Transverse colon (tissue), 4 donors: ENCODE measurements around the gene LPCAT3. TPM values are rescaled to one million over a fixed set of nuclear protein-coding genes. Genes with fewer than 3 reads are reported as not detected.

ENCODE experiments used
- DNase-seq: peaks from one replicate; pipeline ENCODE4 v3.0.0-alpha.2; 2019
- H3K27ac ChIP-seq, 4 donors: fragments of 200-600 bp; sonication (generic); 2 replicates each; pipeline ENCODE4 v1.5.1; 2016 to 2018; ENCODE audit warnings: inconsistent platforms in 4 of 4
- H3K27me3 ChIP-seq: fragments of 200-600 bp; sonication (generic); 2 replicates; pipeline ENCODE4 v1.5.1; 2017; ENCODE audit warnings: inconsistent platforms
- H3K36me3 ChIP-seq, 4 donors: fragments of 200-600 bp; sonication (generic); 2 replicates each; pipeline ENCODE4 v1.5.1; 2017 to 2019; ENCODE audit warnings: inconsistent platforms in 4 of 4
- H3K4me1 ChIP-seq, 4 donors: fragments of 200-600 bp; sonication (generic); 2 replicates each; pipeline ENCODE4 v1.5.1; 2017 to 2020; ENCODE audit warnings: inconsistent platforms in 4 of 4
- H3K4me3 ChIP-seq, 4 donors: fragments of 200-600 bp; sonication (generic); 1 replicate in 1 of 4; 2 replicates in 3 of 4; pipeline versions ENCODE4 v1.5.1 to v1.6.1; 2017 to 2019; ENCODE audit warnings: inconsistent platforms in 4 of 4
- H3K9me3 ChIP-seq, 2 donors: fragments of 200-600 bp; sonication (generic); 2 replicates each; pipeline ENCODE4 v1.5.1; 2017 to 2019; ENCODE audit warnings: inconsistent platforms in 2 of 2
- CTCF ChIP-seq, 5 experiments: fragments of 200-600 bp in 3 of 5; fragments of 450-650 bp in 2 of 5; sonication (generic) in 3 of 5; IDR thresholded peaks; 1 replicate in 2 of 5; 2 replicates in 3 of 5; pipeline ENCODE4 v1.5.1; 2016 to 2017; ENCODE audit warnings: antibody characterized with exemption in 5 of 5, inconsistent platforms in 3 of 5, mild to moderate bottlenecking in 2 of 5, moderate library complexity in 1 of 5
- EP300 ChIP-seq: sonication (generic); formaldehyde crosslinking; IDR thresholded peaks from one replicate; pipeline ENCODE4 v1.6.1; 2017; ENCODE audit warnings: antibody characterized with exemption, low read depth
- POLR2A ChIP-seq: fragments of 450-650 bp; IDR thresholded peaks from one replicate; pipeline ENCODE4 v1.6.1; 2016; ENCODE audit warnings: antibody characterized with exemption, mild to moderate bottlenecking, moderate library complexity
- POLR2AphosphoS5 ChIP-seq, 3 donors: sonication (generic); formaldehyde crosslinking; IDR thresholded peaks; one replicate each; pipeline ENCODE4 v1.6.1; 2016; ENCODE audit warnings: antibody characterized with exemption in 3 of 3
- WGBS, 2 donors: methylation state at CpG; one replicate each; pipeline ENCODE4 v1.1.5; 2018; ENCODE audit warnings: low coverage in 1 of 2; 5-methylcytosine and 5-hydroxymethylcytosine counted together
- in situ Hi-C, 4 donors: fragments of 200-750 bp; cut with MboI; loops; one replicate each; pipeline versions ENCODE4 v1.15.0 to v1.15.1; 2017; ENCODE audit warnings: low sequenced_read_pairs in 3 of 4, low pct_ligation_motif_present in 1 of 4, low pct_unique_long_range_greater_than_20kb in 1 of 4
- intact Hi-C: fragments of 100-400 bp; cut with DNase I; formaldehyde crosslinking; loops from one replicate; pipeline ENCODE4 v1.15.1; 2023; ENCODE audit warnings: low total_unique reads
- total RNA-seq, 4 donors: library from RNA; depleted of rRNA; stranded (reverse); fragments of >200 nt; gene quantifications; one replicate each; pipeline ENCODE4 v1.1.0, GENCODE V29; 2016

The LPCAT3 gene
- total RNA-seq, 4 donors from 2014 or later: 56.1 to 271 (median 111) TPM

- Histone ChIP-seq H3K9me3 (no peaks in the 10 kb centered on the region), H3K27me3 (no peaks in the 10 kb centered on the region), H3K4me3 (no peak overlapping the region), H3K27ac (no peak overlapping the region), H3K4me1 (peaks cover 0 to 3% (median 0%) of the 10 kb centered on the region in 4 donors), H3K36me3 (peaks cover 0 to 42% (median 18%) of the 10 kb centered on the region in 4 donors)
- DNase-seq: no peak
- intact Hi-C loops (no loop called here), in situ Hi-C loops (no loop called here)
- no peak for TF ChIP-seq POLR2AphosphoS5 (IDR thresholded peaks at IDR 0.05)
- no peak for TF ChIP-seq CTCF (IDR thresholded peaks at IDR 0.05)
- TF ChIP-seq POLR2A: no peak
- no peak for TF ChIP-seq EP300
Measured at GRCh38 chr12:6980740-6981139, 37.5 kb downstream of the LPCAT3 start.

DNA sequence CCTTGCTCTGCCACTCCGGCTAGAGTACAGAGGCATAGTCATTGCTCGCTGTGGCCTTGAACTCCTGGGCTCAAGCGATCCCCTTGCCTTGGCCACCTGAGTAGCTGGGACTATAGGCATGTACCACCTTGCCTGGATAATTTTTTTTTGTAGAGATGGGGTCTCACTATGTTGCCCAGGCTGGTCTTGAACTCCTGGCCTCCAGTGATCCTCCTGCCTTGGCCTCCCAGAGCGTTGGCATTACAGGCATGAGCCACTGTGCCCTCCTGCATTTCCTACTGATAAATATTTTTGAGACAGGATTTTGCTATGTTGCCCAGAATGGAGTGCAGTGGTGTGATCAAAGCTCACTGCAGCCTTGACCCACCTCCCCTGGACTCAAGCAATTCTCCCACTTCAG lies 38.2 kb downstream of the LPCAT3 start:
- in situ Hi-C loops: no loop called here
- intact Hi-C loops: no loop called here
- H3K27ac ChIP-seq: no peak overlapping the region
- DNase-seq: no peak
- WGBS, 2 donors: 88 to 91% methylated on average over 3 to 4 of the region's 4 CpGs
- H3K9me3 ChIP-seq: no peaks in the 10 kb centered on the region
- H3K36me3 ChIP-seq: peaks cover 0 to 49% (median 20%) of the 10 kb centered on the region in 4 donors
- H3K4me1 ChIP-seq: no peaks in the 10 kb centered on the region
- TF ChIP-seq POLR2A (no peak), CTCF (IDR thresholded peaks at IDR 0.05) (no peak), POLR2AphosphoS5 (IDR thresholded peaks at IDR 0.05) (no peak), EP300 (no peak)
- no peaks in the 10 kb centered on the region for H3K27me3 ChIP-seq
- H3K4me3 ChIP-seq: no peak overlapping the region

DNA sequence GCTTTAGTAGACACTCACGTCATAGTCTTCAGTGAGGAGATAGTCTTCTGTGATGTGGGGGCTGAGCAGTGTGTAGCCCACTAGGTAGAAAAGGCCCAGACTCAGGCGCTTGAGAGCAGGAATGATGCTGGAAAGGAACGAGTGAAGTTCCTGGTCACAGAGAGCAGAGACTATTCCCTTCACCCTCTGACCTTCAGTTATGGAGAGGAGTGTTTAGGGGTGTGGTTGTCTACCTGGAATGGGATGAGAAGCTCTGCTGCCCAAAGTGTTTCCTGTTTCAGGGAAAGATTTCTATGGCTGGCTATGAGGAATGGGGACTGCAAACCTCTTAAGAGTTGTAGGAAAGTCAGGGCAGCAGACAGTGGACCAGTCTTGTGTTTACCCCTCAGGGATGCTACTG lies 38.8 kb downstream of the LPCAT3 start:
- no peaks in the 10 kb centered on the region for H3K27me3 ChIP-seq
- WGBS, 2 donors: 74% methylated on average over 3 of the region's 3 CpGs; no CpG with 5 or more reads in 1 of the 2 donors
- intact Hi-C loops (no loop called here), in situ Hi-C loops (no loop called here)
- H3K4me3 ChIP-seq: no peak overlapping the region
- H3K27ac ChIP-seq: no peak overlapping the region
- no peaks in the 10 kb centered on the region for H3K9me3 ChIP-seq
- TF ChIP-seq POLR2AphosphoS5 (IDR thresholded peaks at IDR 0.05): no peak
- TF ChIP-seq CTCF (IDR thresholded peaks at IDR 0.05): no peak
- TF ChIP-seq POLR2A: no peak
- no peak for TF ChIP-seq EP300
- no peaks in the 10 kb centered on the region for H3K4me1 ChIP-seq
- H3K36me3 ChIP-seq: peaks cover 0 to 55% (median 22%) of the 10 kb centered on the region in 4 donors
- DNase-seq: no peak

DNA sequence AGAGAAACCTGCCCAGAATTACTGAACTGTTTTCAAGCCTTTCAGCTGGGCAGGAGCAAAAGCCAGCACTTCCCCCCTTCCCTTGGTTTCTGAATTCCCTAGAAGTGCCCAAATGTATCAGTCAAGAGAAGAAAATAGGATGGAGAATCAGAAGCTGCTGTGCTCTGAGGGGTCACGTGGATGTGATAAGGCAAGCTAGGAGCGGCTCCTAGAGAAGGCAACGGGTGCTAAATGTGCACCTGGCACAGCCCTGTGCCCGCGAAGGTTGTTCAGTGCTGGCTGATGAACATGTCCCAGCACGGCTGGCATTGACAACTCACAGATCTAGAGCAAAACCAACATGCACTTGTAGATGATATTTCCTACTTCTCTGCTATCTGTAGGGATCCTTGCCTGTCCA lies 39.3 kb downstream of the LPCAT3 start:
- no peak for DNase-seq
- in situ Hi-C loops: no loop called here
- no peak overlapping the region for H3K27ac ChIP-seq
- H3K36me3 ChIP-seq: peaks cover 0 to 56% (median 22%) of the 10 kb centered on the region in 4 donors
- no peaks in the 10 kb centered on the region for H3K9me3 ChIP-seq
- no peaks in the 10 kb centered on the region for H3K27me3 ChIP-seq
- intact Hi-C loops: no loop called here
- H3K4me3 ChIP-seq: no peak overlapping the region
- WGBS, 2 donors: 71% methylated on average over 6 of the region's 6 CpGs; no CpG with 5 or more reads in 1 of the 2 donors
- TF ChIP-seq POLR2AphosphoS5 (IDR thresholded peaks at IDR 0.05) (no peak), EP300 (no peak), CTCF (IDR thresholded peaks at IDR 0.05) (no peak), POLR2A (no peak)
- H3K4me1 ChIP-seq: no peaks in the 10 kb centered on the region
